ENCODE data around the gene ZBTB21.
"Not testable (repeated sequence)": the region's sequence is repeated elsewhere in the genome, so short reads cannot be mapped to it uniquely, and the experiment has no call there.

Gene ZBTB21

GRCh38 chr21:41970106-41970391 lies 40.1 kb downstream of the ZBTB21 start:
- Mint-ChIP-seq H3K27me3 (peaks cover 3 to 11% of the 10 kb centered on the region in 2 donors), H3K4me3 (no peak overlapping the region), H3K9me3 (no peaks in the 10 kb centered on the region), H3K27ac (no peak overlapping the region), H3K36me3 (peaks cover 0 to 2% of the 10 kb centered on the region in 2 donors), H3K4me1 (peaks cover 11 to 27% of the 10 kb centered on the region in 2 donors)
- DNase-seq, result no peak
- ATAC-seq (replicated peaks), result no peak

GRCh38 chr21:41967708-41968107 lies 42.5 kb downstream of the ZBTB21 start:
- H3K4me1 Mint-ChIP-seq, result peaks cover 7 to 16% of the 10 kb centered on the region in 2 donors
- H3K27ac Mint-ChIP-seq, result no peak overlapping the region
- peaks cover 0 to 2% of the 10 kb centered on the region in 2 donors for H3K36me3 Mint-ChIP-seq
- H3K4me3 Mint-ChIP-seq, result no peak overlapping the region
- ATAC-seq (replicated peaks) (no peak), DNase-seq (no peak)
- H3K27me3 Mint-ChIP-seq, result peaks cover 12 to 14% of the 10 kb centered on the region in 2 donors
- no peaks in the 10 kb centered on the region for H3K9me3 Mint-ChIP-seq

- no peak for DNase-seq
- H3K4me1 Mint-ChIP-seq, result peaks cover 7 to 21% of the 10 kb centered on the region in 2 donors
- H3K27me3 Mint-ChIP-seq, result peaks cover 16 to 18% of the 10 kb centered on the region in 2 donors
- no peak overlapping the region for H3K4me3 Mint-ChIP-seq
- no peaks in the 10 kb centered on the region for H3K9me3 Mint-ChIP-seq
- H3K36me3 Mint-ChIP-seq, result peaks cover 0 to 2% of the 10 kb centered on the region in 2 donors
- ATAC-seq (replicated peaks), result no peak
- H3K27ac Mint-ChIP-seq, result no peak overlapping the region
These were observed 43.1 kb downstream of the ZBTB21 start for GRCh38 chr21:41966872-41967621.

- DNase-seq, result no peak
- no peaks in the 10 kb centered on the region for H3K9me3 Mint-ChIP-seq
- peaks cover 23 to 26% of the 10 kb centered on the region in 2 donors for H3K27me3 Mint-ChIP-seq
- peak overlapping the region; percentile 66 for H3K27ac Mint-ChIP-seq
- peaks cover 0 to 2% of the 10 kb centered on the region in 2 donors for H3K36me3 Mint-ChIP-seq
- no peak overlapping the region for H3K4me3 Mint-ChIP-seq
- ATAC-seq (replicated peaks), result no peak
- peaks cover 14 to 29% of the 10 kb centered on the region in 2 donors for H3K4me1 Mint-ChIP-seq
These were observed 43.9 kb downstream of the ZBTB21 start for GRCh38 chr21:41966041-41966833.

- ATAC-seq (replicated peaks), result peak in 1 of 2 donors; percentile 7
- DNase-seq, result no peak
- Mint-ChIP-seq H3K27ac (no peak overlapping the region), H3K27me3 (peaks cover 26 to 29% of the 10 kb centered on the region in 2 donors), H3K36me3 (peaks cover 0 to 2% of the 10 kb centered on the region in 2 donors), H3K4me1 (peaks cover 16 to 31% of the 10 kb centered on the region in 2 donors), H3K4me3 (peak overlapping the region in 1 of 2 donors; percentile 23), H3K9me3 (no peaks in the 10 kb centered on the region)
These were observed 44.6 kb downstream of the ZBTB21 start for GRCh38 chr21:41965461-41966013.

- H3K9me3 Mint-ChIP-seq, result no peaks in the 10 kb centered on the region
- DNase-seq (no peak), ATAC-seq (replicated peaks) (peak; percentile 63 to 75)
- no peak overlapping the region for H3K27ac Mint-ChIP-seq
- peaks cover 0 to 2% of the 10 kb centered on the region in 2 donors for H3K36me3 Mint-ChIP-seq
- peaks cover 16 to 31% of the 10 kb centered on the region in 2 donors for H3K4me1 Mint-ChIP-seq
- H3K4me3 Mint-ChIP-seq, result peak overlapping the region in 1 of 2 donors; percentile 23
- H3K27me3 Mint-ChIP-seq, result peaks cover 26 to 29% of the 10 kb centered on the region in 2 donors
These were observed 45.1 kb downstream of the ZBTB21 start for GRCh38 chr21:41965045-41965444.

- H3K27ac Mint-ChIP-seq, result no peak overlapping the region
- DNase-seq (no peak), ATAC-seq (replicated peaks) (no peak)
- H3K9me3 Mint-ChIP-seq, result no peaks in the 10 kb centered on the region
- peaks cover 16 to 31% of the 10 kb centered on the region in 2 donors for H3K4me1 Mint-ChIP-seq
- H3K36me3 Mint-ChIP-seq, result peaks cover 0 to 2% of the 10 kb centered on the region in 2 donors
- peaks cover 26 to 29% of the 10 kb centered on the region in 2 donors for H3K27me3 Mint-ChIP-seq
- H3K4me3 Mint-ChIP-seq, result no peak overlapping the region
These were observed 46.0 kb downstream of the ZBTB21 start for GRCh38 chr21:41964171-41964570.

GRCh38 chr21:41962425-41962966 lies 47.7 kb downstream of the ZBTB21 start:
- Mint-ChIP-seq H3K27ac (no peak overlapping the region), H3K9me3 (no peaks in the 10 kb centered on the region), H3K4me1 (peaks cover 16 to 31% of the 10 kb centered on the region in 2 donors), H3K36me3 (peaks cover 0 to 2% of the 10 kb centered on the region in 2 donors), H3K27me3 (peaks cover 26 to 29% of the 10 kb centered on the region in 2 donors), H3K4me3 (no peak overlapping the region)
- ATAC-seq (replicated peaks) (no peak), DNase-seq (no peak)

GRCh38 chr21:41961753-41962152 lies 48.4 kb downstream of the ZBTB21 start:
- Mint-ChIP-seq H3K36me3 (peaks cover 0 to 2% of the 10 kb centered on the region in 2 donors), H3K9me3 (no peaks in the 10 kb centered on the region), H3K27ac (no peak overlapping the region), H3K27me3 (peaks cover 31 to 35% of the 10 kb centered on the region in 2 donors), H3K4me3 (peak overlapping the region in 1 of 2 donors; percentile 10), H3K4me1 (peaks cover 21 to 37% of the 10 kb centered on the region in 2 donors)
- DNase-seq (no peak), ATAC-seq (replicated peaks) (peak; percentile 49 to 55)

- Mint-ChIP-seq H3K27ac (no peak overlapping the region), H3K27me3 (peaks cover 35 to 39% of the 10 kb centered on the region in 2 donors), H3K36me3 (peaks cover 0 to 2% of the 10 kb centered on the region in 2 donors), H3K4me1 (peaks cover 23 to 42% of the 10 kb centered on the region in 2 donors), H3K9me3 (no peaks in the 10 kb centered on the region), H3K4me3 (peak overlapping the region in 1 of 2 donors; percentile 10)
- ATAC-seq (replicated peaks) (no peak), DNase-seq (no peak)
These were observed 48.9 kb downstream of the ZBTB21 start for GRCh38 chr21:41961282-41961701.

GRCh38 chr21:41960386-41960785 lies 49.8 kb downstream of the ZBTB21 start:
- H3K4me3 Mint-ChIP-seq, result no peak overlapping the region
- H3K9me3 Mint-ChIP-seq, result no peaks in the 10 kb centered on the region
- peaks cover 0 to 2% of the 10 kb centered on the region in 2 donors for H3K36me3 Mint-ChIP-seq
- no peak for ATAC-seq (replicated peaks)
- DNase-seq, result no peak
- peaks cover 27 to 45% of the 10 kb centered on the region in 2 donors for H3K4me1 Mint-ChIP-seq
- peaks cover 35% of the 10 kb centered on the region in 2 donors for H3K27me3 Mint-ChIP-seq
- H3K27ac Mint-ChIP-seq, result no peak overlapping the region

GRCh38 chr21:41959697-41960096 lies 50.5 kb downstream of the ZBTB21 start:
- H3K9me3 Mint-ChIP-seq; H3K27ac Mint-ChIP-seq; DNase-seq; ATAC-seq (replicated peaks); H3K4me3 Mint-ChIP-seq; H3K36me3 Mint-ChIP-seq: not testable (repeated sequence)
- Mint-ChIP-seq H3K27me3 (peaks cover 34 to 37% of the 10 kb centered on the region in 2 donors), H3K4me1 (peaks cover 28 to 45% of the 10 kb centered on the region in 2 donors)

GRCh38 chr21:41958886-41959563 lies 51.1 kb downstream of the ZBTB21 start:
- peaks cover 35 to 43% of the 10 kb centered on the region in 2 donors for H3K27me3 Mint-ChIP-seq
- H3K27ac Mint-ChIP-seq, result no peak overlapping the region
- no peak overlapping the region for H3K4me3 Mint-ChIP-seq
- DNase-seq (no peak), ATAC-seq (replicated peaks) (no peak)
- peaks cover 32 to 48% of the 10 kb centered on the region in 2 donors for H3K4me1 Mint-ChIP-seq
- H3K9me3 Mint-ChIP-seq, result no peaks in the 10 kb centered on the region
- peaks cover 0 to 7% of the 10 kb centered on the region in 2 donors for H3K36me3 Mint-ChIP-seq

All from stimulated activated naive B cell treated with anti-CD40 and anti-IgM and Interleukin-4, amounts not matched to agents 10 μg/mL and 1 μg/mL and 100 μg/mL, for 72 hours (primary cell).